MM.1S (cell line): ENCODE results near the gene KRTAP19-7.

Source experiments
- DNase-seq: peaks from one replicate; pipeline ENCODE4 v3.0.0-alpha.2; 2015
- H2AFZ ChIP-seq: fragments of 300-600 bp; sonication (generic); 2 replicates; pipeline ENCODE4 v1.6.0; 2016; ENCODE audit warnings: antibody characterized with exemption, low read length
- H3F3A ChIP-seq: fragments of 300-600 bp; sonication (generic); 2 replicates; pipeline ENCODE4 v1.6.1; 2016; ENCODE audit warnings: mild to moderate bottlenecking, antibody characterized with exemption, low read length, moderate library complexity, mixed read lengths; ENCODE audit not compliant: insufficient read depth
- H3K27ac ChIP-seq: fragments of 300-600 bp; sonication (generic); 2 replicates; pipeline ENCODE4 v1.5.1; 2016; ENCODE audit warnings: mild to moderate bottlenecking, low read length
- H3K27me3 ChIP-seq: fragments of 300-600 bp; sonication (generic); replicated peaks from 2 replicates; pipeline ENCODE4 v1.6.0; 2016; ENCODE audit warnings: low read length; ENCODE audit not compliant: insufficient read depth
- H3K36me3 ChIP-seq: fragments of 300-600 bp; sonication (generic); replicated peaks from 2 replicates; pipeline ENCODE4 v1.6.1; 2016; ENCODE audit warnings: mild to moderate bottlenecking, low read length, mixed read lengths; ENCODE audit not compliant: insufficient read depth
- H3K4me1 ChIP-seq: fragments of 300-600 bp; sonication (generic); 2 replicates; pipeline ENCODE4 v1.6.1; 2016; ENCODE audit warnings: low read length, mixed read lengths
- H3K4me2 ChIP-seq: fragments of 300-600 bp; sonication (generic); 2 replicates; pipeline ENCODE4 v1.6.0; 2016; ENCODE audit warnings: low read depth, low read length
- H3K4me3 ChIP-seq: fragments of 300-600 bp; sonication (generic); 2 replicates; pipeline ENCODE4 v1.5.1; 2016; ENCODE audit warnings: low read length, mixed read lengths
- H3K79me2 ChIP-seq: fragments of 300-600 bp; sonication (generic); 2 replicates; pipeline ENCODE4 v1.6.1; 2016; ENCODE audit warnings: mixed run types, low read length, mixed read lengths
- H3K9ac ChIP-seq: fragments of 300-600 bp; sonication (generic); 2 replicates; pipeline ENCODE4 v1.6.1; 2016; ENCODE audit warnings: low read length, mixed read lengths
- H3K9me2 ChIP-seq: fragments of 300-600 bp; sonication (generic); replicated peaks from 2 replicates; pipeline ENCODE4 v1.6.1; 2016; ENCODE audit warnings: mild to moderate bottlenecking, low read length, mixed read lengths; ENCODE audit not compliant: insufficient read depth
- H3K9me3 ChIP-seq: fragments of 300-600 bp; sonication (generic); replicated peaks from 2 replicates; pipeline ENCODE4 v1.6.1; 2016; ENCODE audit warnings: mild to moderate bottlenecking, low read length, mixed read lengths; ENCODE audit not compliant: insufficient read depth
- H4K20me1 ChIP-seq: fragments of 300-600 bp; sonication (generic); 2 replicates; pipeline ENCODE4 v1.6.1; 2016; ENCODE audit warnings: mild to moderate bottlenecking, low read length, moderate library complexity, mixed read lengths; ENCODE audit not compliant: insufficient read depth
- CTCF ChIP-seq: fragments of 300-600 bp; sonication (generic); IDR thresholded peaks from 2 replicates; pipeline ENCODE4 v1.5.1; 2016; ENCODE audit warnings: antibody characterized with exemption, low read length, mixed read lengths
- EZH2 ChIP-seq: fragments of 300-600 bp; sonication (generic); optimal IDR thresholded peaks from 2 replicates; pipeline ENCODE3; 2017; ENCODE audit warnings: low read depth, mild to moderate bottlenecking, antibody characterized with exemption, low read length, mixed read lengths
- EZH2phosphoT487 ChIP-seq: fragments of 300-600 bp; sonication (generic); IDR thresholded peaks from 2 replicates; pipeline ENCODE4 v1.6.1; 2018; ENCODE audit warnings: antibody characterized with exemption, low read length

KRTAP19-7 gene

GRCh38 chr21:30598802-30599201, 37.7 kb upstream of the KRTAP19-7 start, which contains the start of gene KRTAP6-2:
Gene KRTAP6-2, minus strand, starts transcription at chr21:30598902. Its CDS starts 28 bp downstream, at chr21:30598874.
- Histone ChIP-seq H3K27me3 (no peaks in the 10 kb centered on the region), H3F3A (no peaks in the 10 kb centered on the region), H2AFZ (no peak within 1 kb of the TSS), H3K36me3 (no peaks in the 10 kb centered on the region), H3K79me2 (no peaks in the 10 kb centered on the region), H3K9me3 (no peaks in the 10 kb centered on the region), H3K27ac (no peak within 1 kb of the TSS), H3K4me2 (no peak within 1 kb of the TSS), H3K9me2 (no peaks in the 10 kb centered on the region), H3K9ac (no peak within 1 kb of the TSS), H3K4me1 (no peaks in the 10 kb centered on the region), H4K20me1 (no peaks in the 10 kb centered on the region), H3K4me3 (no peak within 1 kb of the TSS)
- no peak for DNase-seq
- TF ChIP-seq EZH2phosphoT487 (no peak), EZH2 (no peak), CTCF (no peak)

- Histone ChIP-seq H3K4me2 (no peak within 1 kb of the TSS), H3F3A (no peaks in the 10 kb centered on the region), H3K79me2 (no peaks in the 10 kb centered on the region), H2AFZ (no peak within 1 kb of the TSS), H3K9ac (no peak within 1 kb of the TSS), H3K9me2 (no peaks in the 10 kb centered on the region), H4K20me1 (no peaks in the 10 kb centered on the region), H3K36me3 (no peaks in the 10 kb centered on the region), H3K4me1 (no peaks in the 10 kb centered on the region), H3K27me3 (no peaks in the 10 kb centered on the region), H3K4me3 (no peak within 1 kb of the TSS), H3K9me3 (no peaks in the 10 kb centered on the region), H3K27ac (no peak within 1 kb of the TSS)
- no peak for DNase-seq
- TF ChIP-seq EZH2phosphoT487: no peak
- TF ChIP-seq CTCF: no peak
- no peak for TF ChIP-seq EZH2
Observed at GRCh38 chr21:30592140-30592539, 31.0 kb upstream of the KRTAP19-7 start, which contains the start of gene KRTAP6-3. Gene KRTAP6-3, plus strand, starts transcription at chr21:30592440. Its CDS starts 6 bp downstream, at chr21:30592446.

- H3K4me1 ChIP-seq: no peaks in the 10 kb centered on the region
- H3K4me3 ChIP-seq: no peak within 1 kb of the TSS
- H3K9me3 ChIP-seq: no peaks in the 10 kb centered on the region
- H3K27ac ChIP-seq: no peak within 1 kb of the TSS
- H4K20me1 ChIP-seq: no peaks in the 10 kb centered on the region
- no peaks in the 10 kb centered on the region for H3K9me2 ChIP-seq
- H2AFZ ChIP-seq: no peak within 1 kb of the TSS
- H3K9ac ChIP-seq: no peak within 1 kb of the TSS
- TF ChIP-seq EZH2: no peak
- TF ChIP-seq EZH2phosphoT487: no peak
- no peak for TF ChIP-seq CTCF
- no peak within 1 kb of the TSS for H3K4me2 ChIP-seq
- H3K79me2 ChIP-seq: no peaks in the 10 kb centered on the region
- no peak for DNase-seq
- H3F3A ChIP-seq: no peaks in the 10 kb centered on the region
- H3K36me3 ChIP-seq: no peaks in the 10 kb centered on the region
- no peaks in the 10 kb centered on the region for H3K27me3 ChIP-seq
Observed at GRCh38 chr21:30590297-30590696, 29.2 kb upstream of the KRTAP19-7 start, which contains the start of gene KRTAP22-2. Gene KRTAP22-2, minus strand, starts transcription at chr21:30590397.
